ACC112 (cell line): ENCODE data around the gene RIPPLY2.

Experiments used
- H2AFZ ChIP-seq: fragments of 200-600 bp; sonication (generic); one replicate; pipeline ENCODE4 v1.6.0; 2017; ENCODE audit warnings: antibody characterized with exemption, low read length; ENCODE audit not compliant: unreplicated experiment
- H3K27ac ChIP-seq: fragments of 200-600 bp; sonication (generic); 2 replicates; pipeline ENCODE4 v1.5.1; 2014; ENCODE audit warnings: low read depth, mild to moderate bottlenecking, antibody characterized with exemption, low read length, moderate library complexity
- H3K27me3 ChIP-seq: fragments of 200-600 bp; sonication (generic); 2 replicates; pipeline ENCODE4 v1.6.1; 2014; ENCODE audit warnings: mild to moderate bottlenecking, antibody characterized with exemption, low read length, moderate library complexity, mixed read lengths; ENCODE audit not compliant: insufficient read depth
- H3K36me3 ChIP-seq: fragments of 200-600 bp; sonication (generic); 2 replicates; pipeline ENCODE4 v1.6.1; 2016; ENCODE audit warnings: mild to moderate bottlenecking, antibody characterized with exemption, low read length, moderate library complexity, mixed read lengths; ENCODE audit not compliant: insufficient read depth
- H3K4me1 ChIP-seq: fragments of 200-600 bp; sonication (generic); one replicate; pipeline ENCODE4 v1.6.1; 2016; ENCODE audit warnings: low read length, mixed read lengths; ENCODE audit not compliant: insufficient read depth, unreplicated experiment, control insufficient read depth
- H3K4me3 ChIP-seq: fragments of 200-600 bp; sonication (generic); 2 replicates; pipeline ENCODE4 v1.5.1; 2014; ENCODE audit warnings: mild to moderate bottlenecking, low read depth, low read length
- H3K79me2 ChIP-seq: fragments of 200-600 bp; sonication (generic); one replicate; pipeline ENCODE4 v1.6.0; 2016; ENCODE audit warnings: low read length; ENCODE audit not compliant: control insufficient read depth, unreplicated experiment, insufficient read depth

Gene RIPPLY2

DNA sequence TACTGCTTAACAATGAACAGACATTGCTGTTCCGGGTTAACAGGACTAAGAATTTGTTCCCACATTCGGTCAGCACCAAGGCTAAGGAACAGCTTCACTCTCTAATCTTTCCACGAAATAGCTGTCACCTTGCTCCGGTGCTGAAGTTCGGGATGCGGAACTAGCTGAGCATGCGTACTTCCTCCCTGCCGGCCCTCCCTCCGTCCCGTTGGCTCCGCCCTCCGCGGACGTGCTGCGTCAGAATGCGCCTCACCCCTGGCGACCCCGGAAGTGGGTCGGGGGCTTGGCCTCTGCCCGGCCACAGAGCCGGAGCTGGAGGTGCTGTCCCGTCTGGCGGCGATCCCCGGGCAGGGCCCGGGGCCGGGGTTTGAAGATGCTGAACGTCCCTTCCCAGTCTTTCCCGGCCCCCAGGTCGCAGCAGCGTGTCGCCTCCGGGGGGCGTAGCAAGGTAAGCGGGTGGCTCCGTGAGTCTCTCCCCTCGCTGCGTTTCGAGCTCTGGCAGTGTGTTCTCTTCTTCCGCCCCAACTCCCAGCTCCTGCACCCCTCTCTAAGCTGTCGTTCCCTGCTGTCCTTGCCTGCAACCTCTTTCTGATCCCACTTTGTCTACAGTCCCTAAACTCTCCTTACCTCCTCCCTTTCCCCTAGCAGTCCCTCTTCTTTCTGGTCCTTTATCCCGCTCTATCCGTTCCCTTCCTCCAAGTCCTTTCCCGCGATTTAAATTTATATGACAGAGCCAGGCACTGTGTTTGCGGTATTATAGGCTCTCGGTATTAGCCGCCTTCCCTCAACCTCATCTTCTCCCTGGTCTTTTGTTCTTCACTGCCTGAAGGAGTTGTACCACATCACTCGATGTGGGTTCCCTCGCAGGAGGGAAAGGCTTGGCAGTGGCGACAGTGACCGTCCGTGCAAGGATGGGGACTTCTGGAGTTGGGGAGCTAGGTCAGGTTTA, 6.5 kb downstream of the RIPPLY2 start, which contains the start of gene CYB5R4:
Gene CYB5R4, plus strand, starts transcription at position 280 of the 949 bp plus-strand sequence. Its CDS starts 94 bp downstream, at position 374.
- peaks cover 25% of the 10 kb centered on the region for H3K79me2 ChIP-seq
- H3K27me3 ChIP-seq, result peaks cover 36% of the 10 kb centered on the region
- peak within 1 kb of the TSS; percentile 87 for H3K4me3 ChIP-seq
- H3K36me3 ChIP-seq, result peaks cover 5% of the 10 kb centered on the region; the same call in 1 of the 2 replicates
- H2AFZ ChIP-seq, result peak within 1 kb of the TSS; percentile 44
- peaks cover 8% of the 10 kb centered on the region for H3K4me1 ChIP-seq
- no peak within 1 kb of the TSS for H3K27ac ChIP-seq

DNA sequence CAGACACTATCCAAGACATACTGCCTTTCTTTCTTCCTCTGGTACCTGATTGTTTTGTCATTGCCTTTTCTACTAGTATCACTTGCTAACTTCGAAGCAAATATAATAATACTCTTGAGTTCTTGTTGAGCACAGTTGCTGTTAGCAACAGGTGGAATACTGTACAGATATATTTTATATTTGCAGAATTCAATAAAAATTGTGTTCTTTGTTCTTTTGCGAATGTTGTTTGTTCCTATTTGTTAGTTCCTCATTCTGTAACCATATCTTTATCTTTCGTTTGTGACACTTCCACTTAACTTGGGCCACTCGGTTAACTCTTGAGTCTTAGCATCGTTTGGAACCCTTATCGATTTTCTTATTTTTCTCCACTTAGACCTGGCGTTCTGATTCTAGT, 7.2 kb downstream of the RIPPLY2 start:
- Histone ChIP-seq H3K36me3 (peaks cover 11% of the 10 kb centered on the region; the same call in 1 of the 2 replicates), H3K4me3 (peak overlapping the region; percentile 87), H3K27ac (no peak overlapping the region), H3K4me1 (peaks cover 8% of the 10 kb centered on the region), H3K79me2 (peaks cover 25% of the 10 kb centered on the region), H2AFZ (peak overlapping the region; percentile 44), H3K27me3 (peaks cover 29% of the 10 kb centered on the region)

DNA sequence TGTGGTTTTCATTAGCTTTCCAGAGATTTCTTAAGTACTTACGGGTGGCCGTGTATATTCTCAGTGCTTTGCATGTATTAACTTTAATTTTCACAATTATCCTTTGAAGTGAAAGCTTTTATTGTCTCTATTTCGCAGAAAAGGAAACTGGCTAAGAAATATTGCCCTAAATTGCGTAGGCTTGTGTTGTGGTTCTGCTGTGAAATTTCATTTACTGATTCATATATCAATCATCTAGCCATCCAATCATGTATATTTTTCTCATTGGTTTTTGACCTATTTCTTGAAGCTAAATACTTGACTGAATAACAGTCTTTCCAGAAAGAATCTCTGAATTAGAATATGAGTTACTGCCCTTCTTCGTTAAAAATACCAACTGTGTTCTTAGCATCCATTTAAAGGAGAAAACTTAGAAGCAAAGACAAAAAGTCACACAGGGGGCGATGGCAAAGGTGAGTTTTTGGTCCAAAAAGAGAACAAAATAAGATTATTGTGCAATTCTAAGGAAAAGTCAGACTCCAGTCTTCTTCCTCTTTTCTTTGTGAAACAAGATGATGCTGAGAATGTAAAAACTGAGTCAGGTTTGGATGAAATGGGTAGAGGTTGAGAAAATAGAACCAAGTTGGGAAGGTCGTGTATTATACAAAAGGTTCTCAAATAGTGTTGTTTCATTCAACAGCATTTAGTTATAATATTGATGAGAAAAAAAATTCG, 7.8 kb downstream of the RIPPLY2 start:
- no peak overlapping the region for H2AFZ ChIP-seq
- H3K27ac ChIP-seq, result no peak overlapping the region
- peaks cover 8% of the 10 kb centered on the region for H3K4me1 ChIP-seq
- H3K4me3 ChIP-seq, result peak overlapping the region; percentile 87
- H3K79me2 ChIP-seq, result peaks cover 25% of the 10 kb centered on the region
- peaks cover 11% of the 10 kb centered on the region; the same call in 1 of the 2 replicates for H3K36me3 ChIP-seq
- peaks cover 24% of the 10 kb centered on the region for H3K27me3 ChIP-seq

DNA sequence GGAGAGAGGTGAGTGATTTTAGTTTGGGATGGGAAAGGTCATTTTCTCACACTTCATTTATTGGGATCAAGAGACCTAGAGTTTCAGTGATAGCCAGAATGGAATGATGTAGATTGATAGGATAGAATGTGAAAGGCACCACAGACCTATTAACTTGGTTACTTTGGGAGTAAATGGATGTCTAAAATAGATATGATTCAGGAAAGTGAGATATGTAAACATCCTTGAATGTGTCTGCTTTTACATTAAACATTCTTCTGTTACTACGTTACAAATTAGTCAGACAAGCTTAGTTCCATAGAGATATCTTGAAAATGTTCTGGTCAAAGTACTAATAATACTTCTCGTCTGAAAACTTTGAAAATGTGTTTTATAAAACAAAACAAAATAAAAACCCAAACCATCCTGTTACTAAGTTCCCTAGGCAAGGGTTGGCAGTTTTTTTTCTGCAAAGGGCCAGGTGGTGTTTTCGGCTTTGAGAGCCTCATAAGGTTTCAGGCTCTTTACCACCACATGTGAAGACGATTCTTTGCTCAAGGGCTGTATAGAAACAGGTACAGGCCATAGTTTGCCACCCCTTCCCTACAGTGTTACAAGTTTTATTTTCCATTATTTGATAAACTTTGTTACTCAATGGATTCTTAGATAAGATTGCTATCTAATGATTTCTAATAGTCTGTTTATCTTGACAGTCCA, 9.8 kb downstream of the RIPPLY2 start:
- H2AFZ ChIP-seq, result no peak overlapping the region
- no peak overlapping the region for H3K27ac ChIP-seq
- peaks cover 10% of the 10 kb centered on the region for H3K27me3 ChIP-seq
- H3K4me3 ChIP-seq, result no peak overlapping the region
- H3K79me2 ChIP-seq, result peaks cover 25% of the 10 kb centered on the region
- H3K36me3 ChIP-seq, result peaks cover 22% of the 10 kb centered on the region; the same call in 1 of the 2 replicates
- H3K4me1 ChIP-seq, result peaks cover 17% of the 10 kb centered on the region

DNA sequence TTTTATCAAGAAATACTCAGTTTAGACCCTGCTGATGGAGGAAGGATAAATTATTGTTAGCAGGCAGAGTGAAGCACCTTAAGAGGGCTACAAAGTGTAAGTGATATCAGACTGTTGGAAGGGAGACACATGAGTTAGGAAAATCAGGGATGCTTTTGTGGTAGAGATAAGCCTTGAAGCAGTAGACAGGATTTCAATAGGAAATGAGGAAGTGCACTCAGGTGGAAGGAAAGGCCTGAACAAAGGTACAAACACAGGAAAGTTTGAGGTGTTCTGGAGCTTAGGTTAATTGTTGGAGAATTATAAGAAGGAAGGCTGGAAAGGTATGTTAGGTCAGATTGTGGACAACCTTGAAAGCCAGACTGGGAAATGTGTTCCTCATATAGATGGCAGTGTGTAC, 13.9 kb downstream of the RIPPLY2 start:
- Histone ChIP-seq H3K36me3 (peaks cover 22% of the 10 kb centered on the region; the same call in 1 of the 2 replicates), H3K27me3 (no peaks in the 10 kb centered on the region), H2AFZ (peak overlapping the region; percentile 70), H3K4me1 (peaks cover 25% of the 10 kb centered on the region), H3K79me2 (peaks cover 8% of the 10 kb centered on the region), H3K4me3 (peak overlapping the region; percentile 1; the same call in 1 of the 2 replicates), H3K27ac (peak overlapping the region; percentile 92)

DNA sequence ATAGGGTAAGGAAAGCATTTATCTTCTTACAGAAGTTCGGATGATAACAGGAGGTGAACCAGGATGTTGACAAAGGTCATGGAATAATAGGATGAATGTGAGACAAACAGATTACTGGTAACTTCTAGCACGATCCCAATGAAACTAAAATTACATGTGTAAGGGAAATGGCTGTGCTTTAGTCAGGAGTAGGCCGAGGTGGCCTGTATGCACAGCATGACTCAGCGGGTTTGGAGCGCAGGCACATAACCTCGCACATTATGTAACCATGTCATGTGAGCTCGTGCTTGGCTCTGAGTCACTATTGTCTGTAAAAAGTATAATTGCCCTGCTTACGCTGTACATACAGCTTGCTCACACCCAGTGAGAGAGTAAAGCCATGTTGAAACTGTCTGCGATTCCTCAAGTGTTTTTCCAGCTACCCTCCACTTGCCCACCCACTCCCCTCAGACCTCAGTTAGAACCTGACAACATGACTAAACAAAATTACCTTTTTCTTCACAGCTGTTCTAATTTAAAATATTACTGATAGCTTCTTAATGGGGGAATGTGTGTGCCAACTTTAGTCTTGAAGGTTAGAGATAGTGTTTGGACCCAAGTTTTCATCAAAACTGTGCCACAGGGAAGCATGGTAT, 14.5 kb downstream of the RIPPLY2 start:
- no peaks in the 10 kb centered on the region for H3K27me3 ChIP-seq
- H3K79me2 ChIP-seq, result peaks cover 2% of the 10 kb centered on the region
- H3K36me3 ChIP-seq, result peaks cover 22% of the 10 kb centered on the region; the same call in 1 of the 2 replicates
- peak overlapping the region; percentile 70 for H2AFZ ChIP-seq
- peaks cover 25% of the 10 kb centered on the region for H3K4me1 ChIP-seq
- peak overlapping the region; percentile 92 for H3K27ac ChIP-seq
- H3K4me3 ChIP-seq, result peak overlapping the region; percentile 13; the same call in 1 of the 2 replicates

DNA sequence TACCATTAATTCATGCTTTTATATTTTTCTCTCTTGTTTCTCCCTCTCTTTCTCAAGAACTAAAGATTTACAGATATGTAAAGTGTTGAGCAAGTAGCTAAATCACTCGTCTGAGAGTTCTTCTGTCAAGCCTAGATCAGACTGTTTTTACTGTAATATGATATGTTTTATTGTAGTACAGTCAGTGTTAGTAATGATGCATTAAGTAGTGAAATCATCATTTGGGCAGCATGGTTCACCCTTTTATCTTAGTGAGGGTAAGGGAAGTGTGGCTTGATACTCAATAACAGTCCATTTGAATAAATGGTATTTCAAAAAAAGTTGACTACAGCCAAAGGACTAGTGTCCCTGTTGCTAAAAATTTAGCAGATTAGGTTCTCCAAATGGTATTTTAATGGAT, 15.5 kb downstream of the RIPPLY2 start:
- Histone ChIP-seq H3K4me1 (peaks cover 25% of the 10 kb centered on the region), H3K79me2 (no peaks in the 10 kb centered on the region), H3K27ac (peak overlapping the region; percentile 92), H3K27me3 (no peaks in the 10 kb centered on the region), H3K4me3 (no peak overlapping the region), H3K36me3 (peaks cover 22% of the 10 kb centered on the region; the same call in 1 of the 2 replicates), H2AFZ (no peak overlapping the region)

DNA sequence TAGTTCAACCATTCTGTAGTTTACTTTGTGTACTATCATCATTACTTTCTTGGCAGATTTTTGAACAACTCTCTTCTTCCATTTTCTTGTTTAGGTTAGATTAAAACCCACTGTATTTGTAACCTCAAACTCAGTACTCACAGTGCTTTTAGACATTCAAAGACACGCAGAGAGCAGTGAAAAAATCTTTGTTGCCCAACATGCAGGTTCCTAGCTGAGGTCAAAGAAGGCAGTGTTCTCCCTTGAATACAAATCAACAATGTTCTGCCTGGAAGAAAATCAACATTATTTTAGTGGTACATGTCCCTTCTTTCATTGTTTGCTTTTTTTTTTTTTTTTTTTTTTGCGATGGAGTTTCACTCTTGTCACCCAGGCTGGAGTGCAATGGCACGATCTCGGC, 17.5 kb downstream of the RIPPLY2 start:
- H3K36me3 ChIP-seq, result peaks cover 11% of the 10 kb centered on the region; the same call in 1 of the 2 replicates
- no peak overlapping the region for H2AFZ ChIP-seq
- H3K4me3 ChIP-seq, result no peak overlapping the region
- peaks cover 25% of the 10 kb centered on the region for H3K4me1 ChIP-seq
- no peaks in the 10 kb centered on the region for H3K79me2 ChIP-seq
- H3K27ac ChIP-seq, result no peak overlapping the region
- H3K27me3 ChIP-seq, result no peaks in the 10 kb centered on the region

DNA sequence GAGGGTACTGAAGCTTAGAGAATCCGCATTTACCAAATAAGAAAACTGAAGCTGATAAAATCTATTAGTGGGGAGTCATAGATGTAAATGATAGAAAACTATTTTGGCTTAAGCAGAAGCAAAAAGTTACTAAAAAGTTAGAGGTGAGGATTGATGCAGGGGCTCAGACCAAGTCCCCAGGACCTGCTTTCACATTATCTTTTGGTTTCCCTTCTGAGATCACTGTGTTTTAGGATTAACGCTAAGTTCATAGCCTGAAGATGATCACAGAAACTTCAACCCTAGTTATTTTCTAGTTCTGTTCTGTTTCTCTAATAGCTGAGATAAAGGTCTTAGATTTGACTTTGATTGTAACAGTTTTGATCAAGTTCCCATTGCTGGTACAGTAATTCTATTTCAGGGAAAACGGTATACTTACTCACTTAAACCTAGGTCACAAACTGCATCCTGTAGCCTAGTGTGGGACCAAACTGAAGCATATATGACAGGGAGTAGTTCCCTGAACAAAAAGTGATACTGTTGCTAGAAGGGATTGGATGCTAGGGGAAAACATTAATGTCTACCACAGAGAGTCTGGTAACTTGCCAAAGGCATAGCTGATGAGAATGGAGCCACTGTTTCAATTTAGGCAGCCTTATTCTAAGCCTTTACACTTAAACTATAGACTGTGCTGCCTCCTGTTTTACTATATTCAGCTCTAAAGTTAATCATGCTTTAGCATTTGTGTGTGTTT, 19.4 kb downstream of the RIPPLY2 start:
- H2AFZ ChIP-seq, result no peak overlapping the region
- H3K4me3 ChIP-seq, result no peak overlapping the region
- H3K27ac ChIP-seq, result no peak overlapping the region
- H3K79me2 ChIP-seq, result no peaks in the 10 kb centered on the region
- H3K4me1 ChIP-seq, result peaks cover 18% of the 10 kb centered on the region
- H3K36me3 ChIP-seq, result no peaks in the 10 kb centered on the region
- no peaks in the 10 kb centered on the region for H3K27me3 ChIP-seq
